HG03469 (cell line): Measurements from ENCODE around the gene PGM5.

Source experiments
- ATAC-seq: cut with Tn5 transposase; IDR thresholded peaks from one replicate; pipeline ENCODE4 v1.9.1; 2021; ENCODE audit warnings: mild to moderate bottlenecking, moderate library complexity, moderate number of reproducible peaks; ENCODE audit not compliant: unreplicated experiment

The PGM5 gene

DNA sequence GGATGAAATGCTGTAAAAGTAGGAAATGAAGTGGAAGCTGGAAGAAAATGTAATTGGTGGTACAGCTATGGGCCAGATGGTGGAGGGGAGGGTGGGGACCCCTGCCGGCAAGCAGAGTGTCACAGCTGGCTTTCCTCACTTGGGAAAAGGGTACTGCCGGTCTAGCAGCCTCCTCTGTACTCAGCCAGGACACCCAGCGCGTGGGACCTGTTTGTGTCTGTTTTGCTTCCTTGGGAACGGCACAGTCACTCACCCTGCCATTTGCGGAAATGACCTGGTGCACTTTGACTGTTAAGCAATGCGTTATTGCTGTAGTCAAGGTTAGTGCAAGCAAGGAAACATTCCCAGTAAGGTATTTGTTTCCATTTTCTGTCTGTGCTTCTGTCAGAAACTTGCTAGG is 174.2 kb downstream of the PGM5 start:
- ATAC-seq, result no peak

DNA sequence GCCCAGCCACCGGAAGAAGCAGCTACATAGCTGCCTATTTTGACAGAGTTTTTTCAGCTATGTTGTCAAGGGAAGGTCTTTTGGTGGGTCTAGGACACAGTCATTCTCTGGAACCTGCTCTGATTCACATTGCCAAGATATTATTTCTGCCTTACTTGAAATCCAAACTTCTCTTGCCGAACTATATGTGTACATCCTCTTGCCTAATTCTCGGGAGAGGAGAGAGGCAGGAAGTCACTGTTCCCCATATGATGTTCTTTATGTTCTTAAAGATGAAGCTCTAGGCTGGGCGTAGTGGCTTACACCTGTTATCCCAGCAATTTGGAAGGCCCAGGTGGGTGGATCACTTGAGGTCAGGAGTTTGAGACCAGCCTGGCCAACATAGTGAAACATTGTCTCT is 175.7 kb downstream of the PGM5 start:
- no peak for ATAC-seq

DNA sequence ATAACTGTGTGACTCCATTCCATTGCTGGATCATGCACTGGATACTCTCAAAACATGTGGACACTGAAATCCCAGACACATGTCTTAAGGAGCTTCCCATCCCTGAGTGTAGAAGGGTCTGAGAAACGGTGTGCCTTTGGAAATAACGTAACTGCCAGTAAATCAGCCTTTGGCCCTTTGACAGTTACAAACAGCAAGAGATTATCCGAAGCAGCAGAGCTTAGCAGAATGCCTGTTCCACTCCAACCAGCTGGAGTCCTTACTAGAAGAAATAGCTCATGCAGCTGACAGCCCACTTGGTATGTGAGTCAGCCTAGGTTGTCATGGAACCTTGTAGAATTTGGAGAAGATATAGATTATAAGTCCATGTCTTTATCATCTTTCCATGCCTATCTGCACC is 177.3 kb downstream of the PGM5 start:
- ATAC-seq, result no peak

DNA sequence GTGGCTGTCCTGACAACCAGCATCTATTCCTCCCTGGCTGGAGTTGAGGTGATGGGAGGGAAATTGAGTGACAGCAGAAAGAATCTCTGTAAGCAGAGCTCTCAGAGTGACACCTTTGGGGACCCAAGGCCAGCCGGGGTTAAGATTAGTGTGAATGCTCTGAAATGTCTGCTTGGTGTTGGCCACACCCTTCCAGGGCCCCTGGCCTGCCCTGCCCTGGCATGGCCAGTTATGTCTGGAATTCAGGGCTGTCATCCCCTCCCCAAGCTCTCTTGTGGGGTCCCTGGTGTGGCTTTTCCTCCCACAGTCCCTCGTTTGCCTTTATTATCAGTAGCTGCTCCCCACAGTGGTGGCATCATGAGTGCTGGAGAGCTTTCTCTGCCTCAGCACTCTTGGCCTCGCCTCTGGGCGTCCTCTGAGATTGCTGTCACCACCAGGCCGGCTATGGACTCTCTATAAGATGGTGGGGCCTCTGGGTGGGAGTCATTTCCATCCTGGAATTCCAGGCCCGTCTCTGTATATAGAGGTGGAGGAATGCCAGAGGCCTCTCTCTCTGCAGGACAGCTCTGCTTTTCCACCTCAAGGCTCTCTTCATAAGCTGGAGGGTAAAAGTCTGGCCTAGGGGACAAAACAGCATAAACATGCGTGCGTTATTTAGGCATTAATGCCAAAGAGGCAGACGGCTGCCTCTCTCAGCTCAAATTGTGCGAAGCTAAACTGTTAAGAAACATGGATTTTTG is 180.6 kb downstream of the PGM5 start:
- ATAC-seq, result no peak

DNA sequence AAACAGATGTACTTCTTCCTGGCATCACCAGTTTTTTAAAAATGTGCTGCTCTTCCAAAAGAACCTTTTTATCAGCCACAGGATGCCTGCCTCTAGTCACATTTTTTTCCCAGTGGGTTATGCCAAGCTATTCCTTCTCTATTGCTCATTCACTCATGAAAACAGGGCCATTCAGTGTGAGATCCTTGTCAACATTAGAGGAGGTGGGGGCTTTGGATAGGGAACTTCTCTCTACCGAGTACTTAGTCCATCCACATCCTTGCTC is 181.1 kb downstream of the PGM5 start:
- ATAC-seq, result no peak

DNA sequence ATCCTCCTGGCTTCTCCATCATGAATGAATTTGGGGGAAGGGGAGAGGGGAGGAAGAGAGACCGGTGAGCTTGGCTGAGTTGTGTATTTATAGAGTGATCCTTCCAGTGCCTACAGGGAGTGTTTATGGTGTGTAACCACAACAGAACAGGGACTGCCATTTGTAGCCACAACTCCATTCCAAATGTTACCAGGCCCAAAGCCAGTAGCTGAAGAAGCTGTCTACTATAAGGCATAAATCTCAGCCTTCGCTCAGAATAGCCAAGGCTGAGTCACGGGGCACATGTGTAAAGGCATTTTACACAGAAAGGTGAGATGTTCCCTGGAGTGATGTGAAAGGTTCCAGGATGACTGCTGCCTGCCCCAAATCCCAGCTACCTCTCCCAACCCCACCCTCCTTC is 181.8 kb downstream of the PGM5 start:
- ATAC-seq, result no peak

DNA sequence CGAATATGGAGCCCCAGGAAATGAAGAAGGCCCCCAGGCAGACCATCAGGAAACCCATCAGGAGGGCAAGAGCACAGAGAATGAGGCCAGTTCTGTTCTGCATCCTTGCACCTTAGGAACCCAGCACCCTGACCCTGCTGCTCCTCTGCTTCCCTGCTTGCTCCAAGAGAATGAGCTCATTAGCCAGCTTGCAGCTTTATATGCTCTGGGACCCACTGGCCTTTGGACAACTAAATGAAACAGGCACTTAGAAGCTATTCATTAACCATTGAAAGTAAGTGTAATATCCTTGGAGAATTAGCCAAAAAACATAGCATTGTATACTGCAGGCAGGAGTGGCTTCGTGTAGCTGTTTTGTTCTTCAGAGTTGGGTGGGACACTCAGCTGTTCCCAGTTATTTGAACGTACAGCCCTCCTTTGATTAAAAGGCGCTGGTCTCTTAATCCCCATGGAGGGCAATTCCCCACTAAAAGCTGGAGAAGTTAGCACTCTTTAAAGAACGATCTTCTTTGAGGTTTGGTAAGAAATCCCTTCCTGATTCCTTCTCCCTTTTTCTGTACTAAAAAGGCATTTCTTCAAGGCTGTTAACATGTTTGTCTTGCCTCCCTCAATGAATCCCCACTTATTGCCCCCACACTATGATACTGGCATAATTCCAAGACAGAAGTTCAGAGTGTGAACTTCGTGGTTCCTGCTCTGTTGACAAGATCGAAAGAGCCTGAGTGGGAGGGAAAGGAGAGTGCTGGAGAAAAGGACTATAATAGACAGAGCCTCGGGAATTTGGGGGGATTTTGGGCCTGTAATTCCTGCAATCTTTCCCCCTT is 184.5 kb downstream of the PGM5 start, which contains the start of gene TMEM252:
Gene TMEM252 (minus strand): TSS at position 172 of the 824 bp plus-strand sequence. CDS start 69 bp downstream, at position 103.
- no peak for ATAC-seq

DNA sequence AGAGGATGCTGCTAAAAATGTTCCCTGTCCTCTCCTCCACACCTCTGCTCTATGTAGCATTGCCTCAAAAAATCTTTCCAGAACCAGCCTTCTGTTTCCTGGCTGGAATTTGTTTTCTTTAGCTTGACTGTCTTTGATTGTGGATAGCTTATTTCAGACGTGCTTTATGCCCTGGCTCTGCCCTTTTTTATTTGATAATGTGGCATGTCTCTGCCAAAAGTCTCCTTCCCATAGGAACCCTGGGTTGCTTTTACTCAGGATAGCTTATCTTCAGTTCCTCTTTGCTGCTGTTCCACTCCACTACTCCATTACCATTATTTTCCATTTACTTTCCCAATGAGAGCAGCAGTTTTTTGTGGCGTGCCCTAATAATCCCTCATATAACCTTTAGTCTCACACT is 185.2 kb downstream of the PGM5 start:
- no peak for ATAC-seq

DNA sequence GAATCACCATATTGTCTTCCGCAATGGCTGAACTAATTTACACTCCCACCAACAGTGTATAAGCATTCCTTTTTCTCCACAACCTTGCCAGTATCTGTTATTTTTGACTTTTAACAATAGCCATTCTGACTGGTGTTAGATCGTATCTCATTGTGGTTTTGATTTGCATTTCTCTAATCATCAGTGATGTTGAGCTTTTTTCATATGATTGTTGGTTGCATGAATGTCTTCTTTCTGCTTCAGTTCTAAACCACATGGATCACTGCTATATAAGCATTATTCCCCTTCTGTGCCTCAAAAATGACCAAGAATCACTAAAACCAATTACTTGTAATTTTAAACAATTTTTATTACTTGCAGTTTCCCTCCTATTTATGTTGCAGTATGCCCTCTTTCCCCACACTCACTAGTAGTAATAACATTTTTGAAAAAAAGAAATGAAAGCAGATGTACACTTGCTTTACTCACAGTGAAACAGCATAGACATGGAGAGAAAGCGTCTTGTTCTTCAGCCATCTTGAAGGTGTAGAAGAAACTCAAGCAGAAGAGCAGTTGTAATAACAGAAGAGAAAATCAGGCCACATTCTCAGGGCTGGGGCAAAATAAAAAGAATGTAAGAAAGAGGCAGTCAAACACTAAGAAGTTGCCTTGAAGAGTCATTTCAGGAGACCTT is 188.8 kb downstream of the PGM5 start:
- ATAC-seq, result peak; percentile 35

DNA sequence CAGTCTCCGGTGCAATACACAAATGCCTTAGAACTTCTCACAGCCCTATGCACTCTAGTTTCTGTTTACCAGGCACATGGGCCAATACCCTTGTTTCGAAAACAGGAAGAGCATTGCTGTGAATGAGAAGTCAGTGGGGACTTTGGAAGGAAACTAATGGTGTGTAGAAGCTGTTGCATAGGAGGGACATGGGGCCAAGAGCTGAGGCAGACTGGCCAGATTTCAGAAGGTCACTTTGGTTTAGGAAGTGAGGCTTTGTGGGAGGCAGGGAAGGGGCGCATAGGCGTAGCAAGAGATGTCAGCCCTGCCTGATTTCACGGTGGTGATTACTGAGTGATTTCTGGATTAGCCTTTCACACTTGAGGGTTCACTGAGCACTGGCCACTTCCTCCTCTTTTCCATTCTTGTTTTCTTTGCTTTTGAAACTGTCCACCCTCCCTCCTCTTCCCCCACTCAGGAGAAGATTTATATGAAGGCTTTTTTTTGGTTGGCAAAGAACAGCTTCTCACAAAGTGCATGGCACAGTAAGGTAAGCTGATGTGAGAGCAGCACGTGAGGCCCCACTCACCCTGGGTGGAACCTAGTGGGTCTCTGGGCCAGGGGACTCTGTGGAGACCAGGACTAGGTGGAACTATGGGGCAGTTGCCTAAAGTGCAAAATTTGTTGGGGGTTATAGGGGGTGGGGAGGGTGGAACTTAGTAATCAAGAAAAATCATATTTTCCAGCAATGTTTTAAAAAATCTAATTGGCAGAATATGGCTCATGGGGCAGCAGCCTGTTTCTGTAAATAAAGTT is 190.4 kb downstream of the PGM5 start:
- peak; percentile 69 for ATAC-seq

DNA sequence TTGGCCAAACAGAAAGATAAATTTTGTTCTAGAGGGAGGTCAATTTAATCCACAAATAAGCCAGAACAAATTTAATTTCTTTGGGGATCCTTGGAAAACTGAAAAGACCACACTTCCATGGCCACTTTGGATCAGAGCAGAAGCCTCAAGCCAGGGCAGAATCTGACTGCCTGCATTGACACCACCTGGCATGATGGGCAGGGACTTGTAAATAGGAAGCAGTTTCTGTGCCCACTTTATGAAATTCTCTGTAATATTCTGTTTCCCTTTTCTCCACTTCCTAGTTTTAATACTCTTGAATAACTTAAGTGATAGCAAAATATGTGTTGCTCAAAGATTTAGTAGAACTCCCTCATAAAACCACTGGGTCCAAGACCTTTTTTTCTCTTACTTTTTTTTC is 191.0 kb downstream of the PGM5 start:
- ATAC-seq, result no peak

DNA sequence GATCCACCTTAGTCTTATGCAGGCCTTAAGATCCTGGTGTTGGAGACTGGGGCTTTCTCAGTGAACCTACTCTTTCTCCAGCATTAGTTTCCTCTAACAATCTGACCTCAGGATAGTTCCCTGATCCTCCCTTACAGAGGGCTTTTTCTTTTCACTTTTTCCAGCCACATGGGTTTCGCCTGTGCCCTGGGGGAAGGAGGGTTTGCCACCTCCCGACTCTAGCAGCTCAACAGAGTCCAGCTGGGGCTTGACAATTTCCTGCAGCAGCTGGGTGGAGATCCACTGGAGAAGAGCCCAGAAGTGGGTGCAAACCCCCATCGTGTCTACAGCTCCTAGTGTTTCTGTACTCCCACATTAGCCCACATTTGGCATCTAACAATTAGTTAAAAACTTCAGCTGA is 191.8 kb downstream of the PGM5 start:
- ATAC-seq, result no peak

DNA sequence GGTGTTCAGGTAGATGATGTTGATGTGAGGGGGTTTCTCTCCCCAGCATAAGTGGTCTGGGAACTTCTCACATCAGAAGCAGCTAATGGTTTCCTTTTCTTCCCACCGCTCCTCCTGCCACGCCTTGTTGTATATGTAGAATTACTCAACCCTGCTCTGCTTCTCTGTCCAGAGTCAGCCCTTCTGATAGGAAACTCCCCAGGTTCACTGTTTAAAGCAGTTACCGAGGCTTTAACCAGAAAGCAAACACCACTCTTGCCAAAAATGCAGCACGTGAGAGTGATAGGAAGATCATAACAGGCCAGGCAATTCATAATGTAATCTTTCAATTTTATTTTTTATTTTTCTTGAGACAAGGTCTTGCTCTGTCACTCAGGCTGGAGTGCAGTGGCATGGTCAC is 194.8 kb downstream of the PGM5 start:
- ATAC-seq, result no peak

DNA sequence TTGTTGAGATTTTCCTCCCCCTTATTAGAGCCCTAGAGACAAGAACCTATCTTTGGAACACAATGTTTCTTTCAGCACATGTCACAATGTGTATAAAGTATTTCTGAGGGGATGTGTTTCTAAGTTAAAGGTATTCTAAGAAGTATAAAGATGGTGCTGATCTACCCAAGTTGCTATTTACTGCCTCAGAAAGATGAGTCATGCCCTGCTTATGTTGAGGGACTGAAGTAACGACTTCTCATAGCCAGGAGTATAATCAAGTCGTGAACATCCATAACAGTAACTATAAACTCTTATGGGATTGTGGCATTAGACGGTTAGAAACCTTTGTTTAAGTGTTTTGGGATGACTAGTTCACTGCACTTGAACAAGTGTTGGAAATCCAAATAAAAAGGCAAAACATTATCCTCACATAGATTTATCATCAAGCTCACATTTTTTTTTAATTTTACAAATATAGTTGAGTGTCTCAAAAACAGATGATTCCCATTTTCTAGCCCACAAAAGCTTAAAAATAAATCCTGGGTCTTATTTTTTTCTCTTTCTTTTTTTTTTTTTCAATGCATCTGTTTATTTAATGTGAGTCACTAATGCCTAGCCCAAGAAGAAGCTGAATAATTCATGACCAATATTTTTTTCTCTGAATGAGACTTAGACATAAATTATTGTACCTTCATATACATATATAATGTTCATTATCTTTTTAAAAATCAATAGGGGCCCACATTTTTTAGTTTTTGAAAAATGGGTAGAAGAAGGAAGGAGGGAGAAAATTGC is 196.5 kb downstream of the PGM5 start:
- ATAC-seq, result no peak

DNA sequence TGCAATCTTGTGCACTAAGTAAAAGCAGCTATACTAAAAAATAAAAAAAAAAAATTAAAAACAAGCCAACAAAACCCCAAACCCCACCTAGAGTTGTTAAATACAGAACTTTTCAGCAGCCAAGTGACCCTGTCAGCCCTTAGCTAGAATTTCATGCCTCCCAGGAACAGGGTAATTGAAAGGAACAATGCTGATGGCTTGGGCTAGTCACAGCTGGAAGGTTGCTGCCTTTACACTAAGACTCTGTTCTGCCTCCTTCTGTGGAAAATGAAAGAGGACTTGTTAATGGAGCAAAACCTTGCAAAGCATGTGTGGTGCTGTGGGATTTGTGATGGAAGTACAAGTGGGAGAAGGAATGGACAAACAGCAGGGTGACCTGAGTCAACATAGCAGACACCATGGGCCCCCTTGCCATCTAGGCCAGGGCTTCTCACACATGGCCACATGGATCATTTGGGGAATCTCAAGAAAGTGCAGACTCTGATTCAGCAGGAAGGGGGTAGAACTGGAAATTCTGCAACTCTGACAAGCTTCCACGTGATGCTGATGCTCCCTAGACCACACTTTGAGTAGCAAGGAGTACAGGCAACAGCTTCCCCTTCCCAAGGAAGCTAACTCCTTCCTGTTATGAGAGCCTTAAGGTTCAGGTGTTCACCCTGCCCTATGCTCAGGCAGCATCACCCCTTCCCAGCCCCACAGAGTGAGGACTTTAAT is 199.2 kb downstream of the PGM5 start:
- no peak for ATAC-seq

DNA sequence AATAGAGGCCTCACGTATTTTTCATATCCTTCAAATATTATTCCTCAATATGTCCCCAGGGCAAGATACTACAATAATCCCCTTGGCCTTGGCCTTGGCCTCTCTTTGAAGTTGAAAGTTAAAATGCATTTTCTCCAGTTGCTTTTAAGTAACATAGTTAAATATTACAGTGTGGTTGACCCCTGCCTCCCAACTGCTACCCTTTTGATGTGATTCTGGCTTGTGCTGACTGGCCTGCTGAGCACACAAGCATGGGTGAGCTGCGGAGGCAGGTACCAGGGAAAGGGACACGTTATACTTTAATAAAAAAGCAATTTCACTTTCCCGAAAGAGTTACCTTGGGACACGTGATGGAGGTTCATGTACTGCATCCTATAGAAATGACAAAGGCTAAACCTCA is 202.1 kb downstream of the PGM5 start:
- no peak for ATAC-seq

DNA sequence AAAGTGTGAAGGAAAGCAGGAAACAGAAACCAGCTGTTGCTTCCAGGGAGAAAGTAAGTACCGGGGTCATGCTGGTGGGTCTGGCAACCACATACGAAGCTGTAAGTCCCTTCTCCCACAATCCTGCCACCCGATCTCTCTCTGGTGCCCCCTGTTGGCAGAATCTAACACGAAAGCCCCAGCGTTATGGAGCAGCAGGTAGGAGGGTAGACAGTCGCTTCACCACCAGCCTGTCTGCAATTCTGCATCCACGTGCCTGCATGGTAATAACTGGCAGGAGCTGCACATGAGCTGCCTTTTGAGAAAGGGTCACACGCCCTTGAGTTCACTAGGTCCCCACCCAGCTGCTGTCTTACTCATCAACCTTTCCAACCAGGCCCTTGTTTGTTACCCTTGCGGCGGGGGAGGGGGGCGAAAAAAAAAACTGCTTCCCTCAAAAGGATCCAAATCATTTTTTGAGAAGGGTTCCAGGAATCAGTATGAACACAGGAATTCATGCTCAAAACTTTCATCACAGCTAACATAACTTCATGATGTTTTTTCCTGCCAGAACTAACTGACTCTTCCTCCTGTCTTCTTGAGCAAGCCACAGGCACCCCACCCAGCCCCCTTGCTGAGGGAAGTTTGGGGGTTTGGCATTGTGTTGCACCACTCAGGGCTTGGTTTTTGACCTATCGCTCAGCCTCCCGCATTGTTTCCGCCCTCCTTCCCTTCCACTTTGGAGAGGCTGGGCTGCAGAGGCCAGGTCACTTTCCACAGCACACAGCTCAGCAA is 203.8 kb downstream of the PGM5 start:
- no peak for ATAC-seq

DNA sequence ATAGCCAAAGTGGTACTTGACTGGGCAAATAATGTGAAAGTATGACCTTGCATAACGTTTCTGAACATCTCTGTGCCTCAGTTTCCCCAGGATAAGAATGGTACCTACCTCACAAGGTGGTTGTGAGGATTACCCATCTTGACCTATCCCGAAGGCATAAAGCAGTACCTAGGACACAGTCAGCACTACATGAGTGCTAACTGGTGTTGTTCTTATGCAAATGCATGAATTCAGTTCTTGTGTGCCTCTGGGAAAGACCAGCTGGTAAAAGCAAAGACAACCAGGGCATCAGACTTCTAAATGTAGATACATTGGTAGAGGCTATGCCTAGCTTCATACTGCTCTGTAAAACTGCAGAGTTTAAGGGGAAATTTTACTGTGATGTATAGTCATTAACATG is 206.1 kb downstream of the PGM5 start:
- ATAC-seq, result no peak

DNA sequence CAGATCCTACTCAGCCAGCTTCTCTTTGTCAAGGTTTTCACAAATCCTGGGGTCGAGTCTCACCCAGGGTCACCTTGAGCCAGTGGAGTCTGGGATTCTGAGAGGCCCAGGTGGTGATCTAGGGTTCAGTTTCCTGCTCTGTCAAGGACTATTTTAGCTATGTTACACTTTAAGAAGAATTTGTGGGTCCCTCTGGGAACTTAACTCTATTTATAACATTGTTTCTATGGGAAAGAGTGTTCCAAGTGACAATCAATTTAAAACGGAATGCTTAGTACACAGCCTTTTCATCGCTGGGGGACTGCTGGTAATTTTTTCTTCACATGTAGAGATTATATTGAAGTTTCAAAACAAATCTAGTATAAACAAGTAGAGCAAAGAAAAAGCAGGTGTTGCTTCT is 211.2 kb downstream of the PGM5 start:
- ATAC-seq, result no peak
